ENCODE results near the gene GPRASP1. TPM values are rescaled to one million over a fixed set of nuclear protein-coding genes. Genes with fewer than 3 reads are reported as not detected.

Gene GPRASP1, protein sequence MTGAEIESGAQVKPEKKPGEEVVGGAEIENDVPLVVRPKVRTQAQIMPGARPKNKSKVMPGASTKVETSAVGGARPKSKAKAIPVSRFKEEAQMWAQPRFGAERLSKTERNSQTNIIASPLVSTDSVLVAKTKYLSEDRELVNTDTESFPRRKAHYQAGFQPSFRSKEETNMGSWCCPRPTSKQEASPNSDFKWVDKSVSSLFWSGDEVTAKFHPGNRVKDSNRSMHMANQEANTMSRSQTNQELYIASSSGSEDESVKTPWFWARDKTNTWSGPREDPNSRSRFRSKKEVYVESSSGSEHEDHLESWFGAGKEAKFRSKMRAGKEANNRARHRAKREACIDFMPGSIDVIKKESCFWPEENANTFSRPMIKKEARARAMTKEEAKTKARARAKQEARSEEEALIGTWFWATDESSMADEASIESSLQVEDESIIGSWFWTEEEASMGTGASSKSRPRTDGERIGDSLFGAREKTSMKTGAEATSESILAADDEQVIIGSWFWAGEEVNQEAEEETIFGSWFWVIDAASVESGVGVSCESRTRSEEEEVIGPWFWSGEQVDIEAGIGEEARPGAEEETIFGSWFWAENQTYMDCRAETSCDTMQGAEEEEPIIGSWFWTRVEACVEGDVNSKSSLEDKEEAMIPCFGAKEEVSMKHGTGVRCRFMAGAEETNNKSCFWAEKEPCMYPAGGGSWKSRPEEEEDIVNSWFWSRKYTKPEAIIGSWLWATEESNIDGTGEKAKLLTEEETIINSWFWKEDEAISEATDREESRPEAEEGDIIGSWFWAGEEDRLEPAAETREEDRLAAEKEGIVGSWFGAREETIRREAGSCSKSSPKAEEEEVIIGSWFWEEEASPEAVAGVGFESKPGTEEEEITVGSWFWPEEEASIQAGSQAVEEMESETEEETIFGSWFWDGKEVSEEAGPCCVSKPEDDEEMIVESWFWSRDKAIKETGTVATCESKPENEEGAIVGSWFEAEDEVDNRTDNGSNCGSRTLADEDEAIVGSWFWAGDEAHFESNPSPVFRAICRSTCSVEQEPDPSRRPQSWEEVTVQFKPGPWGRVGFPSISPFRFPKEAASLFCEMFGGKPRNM (N-terminal part only)
- total RNA-seq (2022; extraction: Qiagen RNA extraction), result 0.22 to 0.35 TPM (median 0.26 TPM) in 5 replicates

DNA sequence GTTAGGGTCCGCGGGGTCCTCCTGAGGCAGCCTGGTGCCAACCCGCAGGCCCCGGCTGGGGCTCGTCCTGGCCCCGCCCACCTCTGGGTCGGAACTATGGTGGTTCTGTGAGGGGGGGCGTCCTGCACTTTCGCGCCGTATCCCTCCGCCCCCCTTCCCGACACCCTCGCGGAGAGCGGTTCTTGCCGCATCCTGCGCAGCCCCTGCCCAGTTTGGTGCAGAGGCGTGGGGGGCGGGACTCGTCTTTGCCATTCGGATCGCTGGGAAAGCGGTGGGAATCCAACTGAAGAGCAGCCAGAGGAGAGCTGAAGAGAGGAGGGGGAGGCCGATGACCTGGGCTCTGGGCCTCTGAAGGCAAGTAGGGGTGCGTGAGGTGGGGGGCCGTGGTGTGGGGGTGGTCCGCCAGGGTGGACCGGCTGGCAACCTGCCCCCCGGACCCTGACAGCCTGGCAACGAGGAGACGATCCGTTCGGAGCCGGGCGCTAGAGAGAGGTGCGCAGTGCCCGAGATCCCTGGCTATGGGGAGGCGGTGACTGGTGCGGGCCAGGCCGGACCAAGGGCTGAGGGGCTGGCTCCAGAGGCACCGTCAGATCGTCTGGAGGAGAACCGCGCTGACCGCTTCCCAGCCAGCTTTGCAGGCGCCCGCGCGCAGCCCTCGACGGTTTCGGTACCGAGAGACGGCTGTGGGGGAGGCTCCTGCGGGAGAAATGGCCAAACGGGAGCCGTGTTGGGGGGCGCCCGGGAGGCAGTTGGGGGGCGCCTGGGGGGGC is at the start of gene GPRASP1:
GPRASP1 (plus strand) TSS at position 242 of the 770 bp plus-strand sequence. CDS start 2,431 bp downstream, outside the sequence.

Other genes with a start within 250 kb of the GPRASP1 start
- not detected in 5 replicates for gene NXF2B, start 211.5 kb upstream of the GPRASP1 start, total RNA-seq (2022; extraction: Qiagen RNA extraction)
- not detected in 5 replicates for gene TCP11X2, start 179.7 kb upstream of the GPRASP1 start, total RNA-seq (2022; extraction: Qiagen RNA extraction)
- gene TMSB15A, start 134.7 kb upstream of the GPRASP1 start, total RNA-seq (2022; extraction: Qiagen RNA extraction), result 0.60 to 1.2 TPM (median 0.89 TPM) in 5 replicates
- gene ARMCX5, start 52.0 kb upstream of the GPRASP1 start, total RNA-seq (2022; extraction: Qiagen RNA extraction), result 8.8 to 13.9 TPM (median 10.4 TPM) in 5 replicates
- 4.2 to 6.0 TPM (median 5.5 TPM) in 5 replicates for gene GPRASP2, start 61.0 kb downstream of the GPRASP1 start, total RNA-seq (2022; extraction: Qiagen RNA extraction)
- gene GPRASP3, start 69.3 kb downstream of the GPRASP1 start, total RNA-seq (2022; extraction: Qiagen RNA extraction), result 2.8 to 3.9 TPM (median 3.8 TPM) in 5 replicates

All from A549 treated with Mapracorat at 1 μM for 4 hours (cell line).